DOHH2 (cell line): ENCODE results near the gene RPN2.

Experiments used
- H3F3A ChIP-seq: fragments of 200-600 bp; sonication (generic), shearing (Covaris generic); 2 replicates; pipeline ENCODE4 v1.6.0; 2016; ENCODE audit warnings: antibody characterized with exemption, mild to moderate bottlenecking; ENCODE audit not compliant: control insufficient read depth, insufficient read depth
- H3K27ac ChIP-seq: fragments of 200-600 bp; sonication (generic); 2 replicates; pipeline ENCODE4 v1.5.1; 2014; ENCODE audit warnings: low read depth, mild to moderate bottlenecking, low read length, moderate library complexity
- H3K27me3 ChIP-seq: fragments of 200-600 bp; sonication (generic); 2 replicates; pipeline ENCODE4 v1.6.1; 2014; ENCODE audit warnings: mild to moderate bottlenecking, low read length, mixed read lengths; ENCODE audit not compliant: control insufficient read depth
- H3K36me3 ChIP-seq: fragments of 200-600 bp; sonication (generic); 2 replicates; pipeline ENCODE4 v1.6.1; 2014; ENCODE audit warnings: mild to moderate bottlenecking, low read length, moderate library complexity, mixed read lengths; ENCODE audit not compliant: control insufficient read depth
- H3K4me1 ChIP-seq: fragments of 200-600 bp; sonication (generic); 2 replicates; pipeline ENCODE4 v1.6.1; 2014; ENCODE audit warnings: mild to moderate bottlenecking, low read length, mixed read lengths; ENCODE audit not compliant: control insufficient read depth
- H3K4me2 ChIP-seq: fragments of 200-600 bp; sonication (generic); 2 replicates; pipeline ENCODE4 v1.6.0; 2014; ENCODE audit warnings: mild to moderate bottlenecking, low read length, moderate library complexity
- H3K4me3 ChIP-seq: fragments of 200-600 bp; sonication (generic); 2 replicates; pipeline ENCODE4 v1.5.1; 2014; ENCODE audit warnings: mild to moderate bottlenecking, low read length, mixed read lengths
- H3K79me2 ChIP-seq: fragments of 200-600 bp; sonication (generic); 2 replicates; pipeline ENCODE4 v1.6.1; 2014; ENCODE audit warnings: mild to moderate bottlenecking, low read length, mixed read lengths; ENCODE audit not compliant: control insufficient read depth
- H3K9me2 ChIP-seq: fragments of 200-600 bp; sonication (generic); replicated peaks from 2 replicates; pipeline ENCODE4 v1.6.1; 2014; ENCODE audit warnings: mild to moderate bottlenecking, low read length, mixed read lengths; ENCODE audit not compliant: control insufficient read depth
- H3K9me3 ChIP-seq: fragments of 200-600 bp; sonication (generic); 2 replicates; pipeline ENCODE4 v1.6.1; 2014; ENCODE audit warnings: antibody characterized with exemption, low read length, mixed read lengths; ENCODE audit not compliant: control insufficient read depth, insufficient read depth
- H4K20me1 ChIP-seq: fragments of 200-600 bp; sonication (generic); 2 replicates; pipeline ENCODE4 v1.6.0; 2014; ENCODE audit warnings: low read depth, mild to moderate bottlenecking, antibody characterized with exemption, low read length, moderate library complexity; ENCODE audit not compliant: control insufficient read depth, insufficient read depth
- EZH2phosphoT487 ChIP-seq: fragments of 200-600 bp; sonication (generic); IDR thresholded peaks from 2 replicates; pipeline ENCODE4 v1.6.1; 2017; ENCODE audit warnings: borderline replicate concordance, mild to moderate bottlenecking, antibody characterized with exemption, low read length, moderate library complexity, mixed read lengths
- TF ChIP-seq, protein P1 (sequence below): fragments of 200-600 bp; sonication (generic); IDR thresholded peaks from one replicate; pipeline ENCODE4 v1.5.1; 2014; ENCODE audit warnings: antibody characterized with exemption, mild to moderate bottlenecking, low read depth, low read length; ENCODE audit not compliant: poor library complexity, severe bottlenecking

The RPN2 gene

DNA sequence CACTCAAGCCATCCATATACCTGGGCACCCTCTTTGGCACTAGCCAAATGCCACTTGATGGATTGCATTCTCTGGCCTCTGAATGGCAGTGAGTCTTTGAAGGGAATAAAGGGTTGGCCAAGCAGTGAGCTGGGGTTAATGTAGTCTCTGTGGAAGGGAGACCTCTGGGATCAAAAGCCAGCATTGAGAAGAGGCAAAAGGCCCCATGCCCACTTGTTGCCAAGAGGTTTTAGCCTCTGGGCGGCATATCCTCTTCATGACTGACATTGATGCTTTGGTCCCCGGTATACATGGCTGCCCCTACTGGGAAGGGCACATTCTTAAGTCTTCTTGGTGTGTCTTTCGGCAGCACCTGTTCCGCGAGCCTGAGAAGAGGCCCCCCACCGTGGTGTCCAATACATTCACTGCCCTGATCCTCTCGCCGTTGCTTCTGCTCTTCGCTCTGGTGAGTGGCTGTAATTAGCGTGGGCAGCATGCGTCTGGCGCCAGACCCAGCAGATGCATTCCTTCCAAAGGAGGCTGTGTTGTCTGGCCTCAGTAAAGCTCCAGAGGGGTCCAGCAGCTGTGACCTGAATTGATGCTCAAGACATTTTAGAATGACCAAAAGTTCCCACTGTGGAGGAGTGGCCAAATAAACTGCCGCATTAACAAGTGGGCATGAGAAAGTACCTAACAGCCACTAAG is 53.0 kb downstream of the RPN2 start:
- TF ChIP-seq, protein P1, sequence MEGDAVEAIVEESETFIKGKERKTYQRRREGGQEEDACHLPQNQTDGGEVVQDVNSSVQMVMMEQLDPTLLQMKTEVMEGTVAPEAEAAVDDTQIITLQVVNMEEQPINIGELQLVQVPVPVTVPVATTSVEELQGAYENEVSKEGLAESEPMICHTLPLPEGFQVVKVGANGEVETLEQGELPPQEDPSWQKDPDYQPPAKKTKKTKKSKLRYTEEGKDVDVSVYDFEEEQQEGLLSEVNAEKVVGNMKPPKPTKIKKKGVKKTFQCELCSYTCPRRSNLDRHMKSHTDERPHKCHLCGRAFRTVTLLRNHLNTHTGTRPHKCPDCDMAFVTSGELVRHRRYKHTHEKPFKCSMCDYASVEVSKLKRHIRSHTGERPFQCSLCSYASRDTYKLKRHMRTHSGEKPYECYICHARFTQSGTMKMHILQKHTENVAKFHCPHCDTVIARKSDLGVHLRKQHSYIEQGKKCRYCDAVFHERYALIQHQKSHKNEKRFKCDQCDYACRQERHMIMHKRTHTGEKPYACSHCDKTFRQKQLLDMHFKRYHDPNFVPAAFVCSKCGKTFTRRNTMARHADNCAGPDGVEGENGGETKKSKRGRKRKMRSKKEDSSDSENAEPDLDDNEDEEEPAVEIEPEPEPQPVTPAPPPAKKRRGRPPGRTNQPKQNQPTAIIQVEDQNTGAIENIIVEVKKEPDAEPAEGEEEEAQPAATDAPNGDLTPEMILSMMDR = no peak
- H3K27ac ChIP-seq = no peak overlapping the region
- H3K36me3 ChIP-seq = peaks cover 98% of the 10 kb centered on the region

DNA sequence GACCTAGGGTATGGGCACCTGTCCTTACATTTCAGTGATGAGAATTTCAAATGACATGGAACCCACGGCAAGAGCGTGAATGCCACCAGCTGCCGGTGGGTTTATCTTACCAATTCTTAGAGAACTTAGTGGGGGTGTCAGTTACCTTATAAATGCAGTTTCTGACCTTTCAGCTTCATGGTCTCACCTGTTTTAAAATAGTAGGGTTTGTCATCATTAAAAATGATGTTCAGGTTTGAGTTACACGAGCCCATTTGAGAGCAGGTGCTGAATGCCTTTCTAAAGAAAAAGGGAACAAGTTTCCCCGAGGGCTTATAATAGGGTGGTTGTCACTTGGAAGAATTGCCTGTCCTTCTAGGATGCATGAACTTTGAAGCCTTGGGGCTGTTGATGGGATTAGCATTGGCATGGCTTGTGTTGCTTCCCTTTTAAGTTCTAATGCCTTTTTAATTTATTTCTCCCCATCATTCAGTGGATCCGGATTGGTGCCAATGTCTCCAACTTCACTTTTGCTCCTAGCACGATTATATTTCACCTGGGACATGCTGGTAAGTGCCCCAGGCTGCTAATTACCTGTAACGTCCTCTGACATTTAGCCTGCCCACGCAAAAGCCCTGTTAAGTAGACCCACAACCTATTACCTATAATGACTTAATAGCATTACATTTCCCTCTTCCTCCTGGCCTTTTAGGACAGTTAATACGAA is 54.6 kb downstream of the RPN2 start:
- Histone ChIP-seq H4K20me1 (no peaks in the 10 kb centered on the region), H3K27me3 (no peaks in the 10 kb centered on the region), H3K27ac (no peak overlapping the region), H3K36me3 (peaks cover 98% of the 10 kb centered on the region), H3K4me3 (no peak overlapping the region), H3K79me2 (no peaks in the 10 kb centered on the region), H3K9me3 (no peaks in the 10 kb centered on the region), H3K4me2 (no peak overlapping the region), H3F3A (no peaks in the 10 kb centered on the region), H3K4me1 (no peaks in the 10 kb centered on the region), H3K9me2 (no peaks in the 10 kb centered on the region)
- TF ChIP-seq EZH2phosphoT487 = no peak
- TF ChIP-seq, protein P1 = no peak

More for the DNA sequence above, 53.0 kb downstream of the RPN2 start:
- Histone ChIP-seq H3K27me3 (no peaks in the 10 kb centered on the region), H3K9me2 (no peaks in the 10 kb centered on the region), H3K79me2 (no peaks in the 10 kb centered on the region), H3F3A (no peaks in the 10 kb centered on the region), H3K4me2 (no peak overlapping the region), H3K4me3 (no peak overlapping the region), H4K20me1 (no peaks in the 10 kb centered on the region), H3K9me3 (no peaks in the 10 kb centered on the region), H3K4me1 (no peaks in the 10 kb centered on the region)

DNA sequence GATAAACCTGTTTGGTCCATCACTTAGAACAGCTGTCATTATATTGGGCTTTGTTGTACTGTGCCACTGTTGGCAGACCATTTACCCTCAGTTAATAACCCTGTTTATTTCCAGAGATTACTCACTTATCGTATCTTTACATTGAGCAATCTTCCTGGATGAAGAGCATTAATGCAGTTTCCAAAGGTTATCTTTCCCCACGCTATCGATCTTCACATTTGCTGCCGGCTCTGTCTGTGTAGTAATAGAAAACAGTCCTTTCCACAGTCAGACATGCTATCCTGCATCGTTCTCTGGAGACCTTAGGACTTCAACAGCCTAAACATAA is 55.1 kb downstream of the RPN2 start:
- Histone ChIP-seq H4K20me1 (no peaks in the 10 kb centered on the region), H3K27ac (no peak overlapping the region), H3K9me3 (no peaks in the 10 kb centered on the region), H3K79me2 (no peaks in the 10 kb centered on the region), H3K4me1 (no peaks in the 10 kb centered on the region), H3K4me3 (no peak overlapping the region), H3K4me2 (no peak overlapping the region), H3F3A (no peaks in the 10 kb centered on the region), H3K9me2 (no peaks in the 10 kb centered on the region), H3K27me3 (no peaks in the 10 kb centered on the region), H3K36me3 (peaks cover 98% of the 10 kb centered on the region)
- no peak for TF ChIP-seq EZH2phosphoT487
- TF ChIP-seq, protein P1 = no peak
